A549 (cell line): ENCODE results near the gene TLK1.

Experiments
- ELK1 ChIP-seq: fragments of 150-350 bp; IDR thresholded peaks from 2 replicates; pipeline ENCODE4 v1.6.1; 2014; ENCODE audit warnings: low read depth, mild to moderate bottlenecking, low read length
- HDAC2 ChIP-seq: fragments of 200-600 bp; sonication (generic); IDR thresholded peaks from 2 replicates; pipeline ENCODE4 v1.6.1; 2016
- JUN ChIP-seq, 2 experiments: fragments of >200 bp; sonication (Bioruptor Twin); formaldehyde crosslinking; IDR thresholded peaks; 2 replicates in 1 of 2; 3 replicates in 1 of 2; pipeline ENCODE4 v1.6.1; 2016 to 2017
- MAX ChIP-seq: IDR thresholded peaks from 2 replicates; pipeline ENCODE4 v1.6.1; 2012
- PHF8 ChIP-seq: fragments of 200-600 bp; sonication (generic); IDR thresholded peaks from 2 replicates; pipeline ENCODE4 v1.6.1; 2016; ENCODE audit warnings: low read depth, mild to moderate bottlenecking, antibody characterized with exemption, moderate library complexity, borderline replicate concordance
- POLR2A ChIP-seq: IDR thresholded peaks from 2 replicates; pipeline ENCODE4 v1.6.1; 2012; ENCODE audit warnings: mild to moderate bottlenecking, low read length
- RAD21 ChIP-seq, 2 experiments: fragments of >200 bp in 1 of 2; sonication (Bioruptor Twin) in 1 of 2; formaldehyde crosslinking in 1 of 2; IDR thresholded peaks in 1 of 2; conservative IDR thresholded peaks in 1 of 2; 2 replicates in 1 of 2; 3 replicates in 1 of 2; pipeline ENCODE4 v1.6.1; 2012 to 2018; ENCODE audit warnings: inconsistent platforms in 1 of 2
- RARB ChIP-seq: fragments of 250-450 bp; sonication (Bioruptor Pico); IDR thresholded peaks from 2 replicates; pipeline ENCODE4 v1.8.0; 2021; ENCODE audit warnings: mild to moderate bottlenecking, moderate library complexity
- SMC3 ChIP-seq: fragments of >200 bp; sonication (Bioruptor Twin); formaldehyde crosslinking; IDR thresholded peaks from 3 replicates; pipeline ENCODE4 v1.6.1; 2018; ENCODE audit warnings: inconsistent platforms
- SREBF2 ChIP-seq: fragments of 450-650 bp; IDR thresholded peaks from 2 replicates; pipeline ENCODE4 v1.6.1; 2014; ENCODE audit warnings: mild to moderate bottlenecking, moderate library complexity
- USF2 ChIP-seq: fragments of 450-650 bp; IDR thresholded peaks from 2 replicates; pipeline ENCODE4 v1.6.1; 2014; ENCODE audit warnings: antibody characterized with exemption
- TF ChIP-seq, protein P1 (sequence below): fragments of >200 bp; sonication (Bioruptor Twin); formaldehyde crosslinking; IDR thresholded peaks from 3 replicates; pipeline ENCODE4 v1.5.1; 2016
- TF ChIP-seq, protein P2 (sequence below): fragments of 200-600 bp; sonication (generic); IDR thresholded peaks from 2 replicates; pipeline ENCODE4 v1.6.1; 2016; ENCODE audit warnings: antibody characterized with exemption, mild to moderate bottlenecking, moderate library complexity

DNA sequence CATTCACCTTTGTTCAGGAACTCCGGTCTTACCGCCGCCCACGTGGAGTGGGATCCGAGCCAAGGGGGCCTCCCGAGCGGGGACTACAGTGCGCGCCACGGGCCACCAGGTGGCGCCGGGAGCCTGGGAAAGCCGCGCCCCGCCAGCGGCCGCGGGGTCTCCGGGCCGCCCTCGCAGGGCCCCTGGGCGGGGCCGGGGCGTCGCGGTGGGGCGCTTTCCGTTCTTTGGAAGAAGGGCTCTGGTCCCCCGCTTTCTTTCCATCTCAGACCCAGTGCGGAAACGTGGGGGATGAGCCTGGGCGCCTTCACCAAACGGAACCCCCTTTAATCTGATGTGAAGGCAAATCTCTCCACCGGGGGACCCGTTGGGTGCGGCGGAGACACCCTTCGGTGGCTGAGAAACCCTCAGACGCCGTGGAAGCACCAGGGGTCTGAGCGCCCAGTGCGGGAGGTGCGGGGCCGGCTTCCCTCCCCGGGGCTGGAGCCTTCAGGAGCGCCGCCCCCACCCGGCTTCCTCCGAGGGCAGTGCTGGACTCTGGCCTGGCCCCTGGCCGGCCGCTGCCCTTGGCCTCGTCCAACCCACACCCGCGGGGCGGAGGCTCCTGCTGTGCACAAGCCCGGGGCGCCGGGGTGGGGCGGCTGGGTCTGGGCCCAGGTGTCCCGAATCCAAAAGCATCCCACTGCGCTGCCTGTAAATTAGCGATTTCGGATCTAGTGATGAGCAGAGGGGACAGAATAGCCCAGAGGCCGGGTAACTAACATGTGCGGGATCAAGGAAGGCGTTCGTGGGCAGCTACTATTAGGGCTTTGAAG is 187.0 kb downstream of the TLK1 start:
- TF ChIP-seq, protein P1, sequence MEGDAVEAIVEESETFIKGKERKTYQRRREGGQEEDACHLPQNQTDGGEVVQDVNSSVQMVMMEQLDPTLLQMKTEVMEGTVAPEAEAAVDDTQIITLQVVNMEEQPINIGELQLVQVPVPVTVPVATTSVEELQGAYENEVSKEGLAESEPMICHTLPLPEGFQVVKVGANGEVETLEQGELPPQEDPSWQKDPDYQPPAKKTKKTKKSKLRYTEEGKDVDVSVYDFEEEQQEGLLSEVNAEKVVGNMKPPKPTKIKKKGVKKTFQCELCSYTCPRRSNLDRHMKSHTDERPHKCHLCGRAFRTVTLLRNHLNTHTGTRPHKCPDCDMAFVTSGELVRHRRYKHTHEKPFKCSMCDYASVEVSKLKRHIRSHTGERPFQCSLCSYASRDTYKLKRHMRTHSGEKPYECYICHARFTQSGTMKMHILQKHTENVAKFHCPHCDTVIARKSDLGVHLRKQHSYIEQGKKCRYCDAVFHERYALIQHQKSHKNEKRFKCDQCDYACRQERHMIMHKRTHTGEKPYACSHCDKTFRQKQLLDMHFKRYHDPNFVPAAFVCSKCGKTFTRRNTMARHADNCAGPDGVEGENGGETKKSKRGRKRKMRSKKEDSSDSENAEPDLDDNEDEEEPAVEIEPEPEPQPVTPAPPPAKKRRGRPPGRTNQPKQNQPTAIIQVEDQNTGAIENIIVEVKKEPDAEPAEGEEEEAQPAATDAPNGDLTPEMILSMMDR, result peak; percentile 97
- TF ChIP-seq HDAC2 (no peak), SMC3 (peak; percentile 95), ELK1 (no peak), MAX (peak; percentile 89), SREBF2 (no peak), RAD21 (conservative IDR thresholded peaks at IDR 0.05 in 1 of 2, IDR thresholded peaks at IDR 0.05 in 1 of 2) (peak; percentile 80 to 99), POLR2A (peak; percentile 63), JUN (IDR thresholded peaks at IDR 0.05) (peak; percentile 52 to 60; a peak in 3 of 5 replicates), PHF8 (peak; percentile 90; the same call in 1 of the 2 replicates), RARB (CRISPR knock-in tag) (no peak), USF2 (no peak)
- TF ChIP-seq, protein P2, sequence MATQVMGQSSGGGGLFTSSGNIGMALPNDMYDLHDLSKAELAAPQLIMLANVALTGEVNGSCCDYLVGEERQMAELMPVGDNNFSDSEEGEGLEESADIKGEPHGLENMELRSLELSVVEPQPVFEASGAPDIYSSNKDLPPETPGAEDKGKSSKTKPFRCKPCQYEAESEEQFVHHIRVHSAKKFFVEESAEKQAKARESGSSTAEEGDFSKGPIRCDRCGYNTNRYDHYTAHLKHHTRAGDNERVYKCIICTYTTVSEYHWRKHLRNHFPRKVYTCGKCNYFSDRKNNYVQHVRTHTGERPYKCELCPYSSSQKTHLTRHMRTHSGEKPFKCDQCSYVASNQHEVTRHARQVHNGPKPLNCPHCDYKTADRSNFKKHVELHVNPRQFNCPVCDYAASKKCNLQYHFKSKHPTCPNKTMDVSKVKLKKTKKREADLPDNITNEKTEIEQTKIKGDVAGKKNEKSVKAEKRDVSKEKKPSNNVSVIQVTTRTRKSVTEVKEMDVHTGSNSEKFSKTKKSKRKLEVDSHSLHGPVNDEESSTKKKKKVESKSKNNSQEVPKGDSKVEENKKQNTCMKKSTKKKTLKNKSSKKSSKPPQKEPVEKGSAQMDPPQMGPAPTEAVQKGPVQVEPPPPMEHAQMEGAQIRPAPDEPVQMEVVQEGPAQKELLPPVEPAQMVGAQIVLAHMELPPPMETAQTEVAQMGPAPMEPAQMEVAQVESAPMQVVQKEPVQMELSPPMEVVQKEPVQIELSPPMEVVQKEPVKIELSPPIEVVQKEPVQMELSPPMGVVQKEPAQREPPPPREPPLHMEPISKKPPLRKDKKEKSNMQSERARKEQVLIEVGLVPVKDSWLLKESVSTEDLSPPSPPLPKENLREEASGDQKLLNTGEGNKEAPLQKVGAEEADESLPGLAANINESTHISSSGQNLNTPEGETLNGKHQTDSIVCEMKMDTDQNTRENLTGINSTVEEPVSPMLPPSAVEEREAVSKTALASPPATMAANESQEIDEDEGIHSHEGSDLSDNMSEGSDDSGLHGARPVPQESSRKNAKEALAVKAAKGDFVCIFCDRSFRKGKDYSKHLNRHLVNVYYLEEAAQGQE, result no peak
